Stomach (tissue), 9 donors: ENCODE data around the gene AIMP2. TPM values are rescaled to one million over a fixed set of nuclear protein-coding genes. Genes with fewer than 3 reads are reported as not detected.

ENCODE experiments used
- DNase-seq, 2 donors: peaks; one replicate each; pipeline versions ENCODE4 v3.0.0 to v3.0.0-alpha.2; 2013 to 2019
- H3K27ac ChIP-seq, 5 donors: fragments of 200-600 bp in 4 of 5; sonication (generic) in 4 of 5; one replicate each; pipeline ENCODE4 v1.5.1; 2013 to 2019; ENCODE audit warnings: mild to moderate bottlenecking in 1 of 5, moderate library complexity in 1 of 5
- H3K27me3 ChIP-seq, 3 donors: fragments of 200-600 bp; sonication (generic); one replicate each; pipeline ENCODE4 v1.5.1; 2017 to 2019; ENCODE audit warnings: mixed run types in 1 of 3
- H3K36me3 ChIP-seq, 4 donors: fragments of 200-600 bp; sonication (generic); 1 replicate in 3 of 4; 2 replicates in 1 of 4; pipeline ENCODE4 v1.5.1; 2016 to 2019
- H3K4me1 ChIP-seq, 4 donors: fragments of 200-600 bp; sonication (generic); one replicate each; pipeline ENCODE4 v1.5.1; 2016 to 2019
- H3K4me3 ChIP-seq, 4 donors: fragments of 200-600 bp; sonication (generic) in 3 of 4; one replicate each; pipeline ENCODE4 v1.5.1; 2016 to 2019; ENCODE audit warnings: mild to moderate bottlenecking in 1 of 4
- H3K9me3 ChIP-seq, 4 donors: fragments of 200-600 bp; sonication (generic); one replicate each; pipeline ENCODE4 v1.5.1; 2016 to 2019
- EP300 ChIP-seq: sonication (generic); formaldehyde crosslinking; IDR thresholded peaks from one replicate; pipeline ENCODE4 v1.6.1; 2017; ENCODE audit warnings: antibody characterized with exemption
- POLR2A ChIP-seq, 4 donors: fragments of 450-650 bp; IDR thresholded peaks; one replicate each; pipeline ENCODE4 v1.6.1; 2016; ENCODE audit warnings: antibody characterized with exemption in 4 of 4, control low read depth in 2 of 4, mild to moderate bottlenecking in 1 of 4, moderate library complexity in 1 of 4
- POLR2AphosphoS5 ChIP-seq, 3 donors: sonication (generic); formaldehyde crosslinking; IDR thresholded peaks; one replicate each; pipeline ENCODE4 v1.6.1; 2016; ENCODE audit warnings: antibody characterized with exemption in 3 of 3
- WGBS, 5 donors: extraction: QIAGEN DNeasy Blood & Tissue Kit in 3 of 5; methylation state at CpG; one replicate each; pipeline versions ENCODE4 v1.1.5 to v1.1.7; 2013 to 2018; 5-methylcytosine and 5-hydroxymethylcytosine counted together
- intact Hi-C: fragments of 100-400 bp; cut with DNase I; formaldehyde crosslinking; loops from one replicate; pipeline ENCODE4 v1.15.1; 2023; ENCODE audit warnings: low total_unique reads
- polyA plus RNA-seq, 3 donors: library from polyadenylated mRNA; stranded (reverse); fragments of 200-250 nt; gene quantifications; one replicate each; pipeline ENCODE4 v1.2.3, GENCODE V29; 2013
- total RNA-seq, 5 donors: library from RNA; depleted of rRNA; stranded (reverse); fragments of >200 nt; gene quantifications; one replicate each; pipeline versions ENCODE4 v1.1.0 to v1.2.3, GENCODE V29; 2014 to 2016
- TF ChIP-seq, protein P1 (sequence below), 7 experiments: fragments of 450-650 bp in 4 of 7; fragments of 200-600 bp in 3 of 7; sonication (generic) in 3 of 7; IDR thresholded peaks; one replicate each; pipeline ENCODE4 v1.5.1; 2016 to 2019; ENCODE audit warnings: antibody characterized with exemption in 7 of 7, control low read depth in 2 of 7, mild to moderate bottlenecking in 1 of 7
- donor health status: healthy with polysubstance abuse.
- donor health status: Bipolar disorder and iron deficiency.
- donor health status: healthy.

The AIMP2 gene
- total and polyA plus RNA-seq, 8 donors, result 18.9 to 111 (median 20.5) TPM; not detected in 1

DNA sequence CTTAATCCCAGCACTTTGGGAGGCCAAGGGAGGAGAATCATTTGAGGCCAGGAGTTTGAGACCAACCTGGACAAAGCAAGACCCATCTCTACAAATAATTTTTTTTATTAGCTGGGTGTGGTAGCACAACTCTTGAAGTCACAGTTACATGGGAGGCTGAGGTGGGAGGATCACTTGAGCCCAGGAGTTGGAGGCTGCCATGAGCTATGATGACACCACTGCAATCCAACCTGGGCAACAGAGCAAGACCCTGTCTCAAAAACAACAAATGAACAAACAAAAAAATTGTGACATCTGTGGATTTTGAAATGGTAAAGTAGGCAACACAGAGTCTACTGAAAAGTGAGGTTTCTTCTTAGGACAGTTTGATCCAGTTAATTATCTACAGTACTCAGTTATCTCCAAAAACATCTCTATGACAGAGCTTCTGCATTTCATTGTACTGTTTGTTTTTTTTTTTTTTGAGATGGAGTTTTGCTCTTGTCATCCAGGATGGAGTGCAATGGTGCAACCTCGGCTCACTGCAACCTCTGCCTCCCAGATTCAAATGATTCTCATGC is 18.8 kb downstream of the AIMP2 start:
- no peak for DNase-seq
- Histone ChIP-seq H3K27ac (peak overlapping the region in 2 of 5 donors; percentile 77 to 79), H3K9me3 (no peaks in the 10 kb centered on the region), H3K4me1 (peaks cover 0 to 16% (median 9%) of the 10 kb centered on the region in 4 donors), H3K27me3 (no peaks in the 10 kb centered on the region), H3K4me3 (no peak overlapping the region), H3K36me3 (peaks cover 63 to 99% (median 96%) of the 10 kb centered on the region in 4 donors)
- intact Hi-C loops, result no loop called here
- TF ChIP-seq, protein P1, sequence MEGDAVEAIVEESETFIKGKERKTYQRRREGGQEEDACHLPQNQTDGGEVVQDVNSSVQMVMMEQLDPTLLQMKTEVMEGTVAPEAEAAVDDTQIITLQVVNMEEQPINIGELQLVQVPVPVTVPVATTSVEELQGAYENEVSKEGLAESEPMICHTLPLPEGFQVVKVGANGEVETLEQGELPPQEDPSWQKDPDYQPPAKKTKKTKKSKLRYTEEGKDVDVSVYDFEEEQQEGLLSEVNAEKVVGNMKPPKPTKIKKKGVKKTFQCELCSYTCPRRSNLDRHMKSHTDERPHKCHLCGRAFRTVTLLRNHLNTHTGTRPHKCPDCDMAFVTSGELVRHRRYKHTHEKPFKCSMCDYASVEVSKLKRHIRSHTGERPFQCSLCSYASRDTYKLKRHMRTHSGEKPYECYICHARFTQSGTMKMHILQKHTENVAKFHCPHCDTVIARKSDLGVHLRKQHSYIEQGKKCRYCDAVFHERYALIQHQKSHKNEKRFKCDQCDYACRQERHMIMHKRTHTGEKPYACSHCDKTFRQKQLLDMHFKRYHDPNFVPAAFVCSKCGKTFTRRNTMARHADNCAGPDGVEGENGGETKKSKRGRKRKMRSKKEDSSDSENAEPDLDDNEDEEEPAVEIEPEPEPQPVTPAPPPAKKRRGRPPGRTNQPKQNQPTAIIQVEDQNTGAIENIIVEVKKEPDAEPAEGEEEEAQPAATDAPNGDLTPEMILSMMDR (IDR thresholded peaks at IDR 0.05), result no peak
- TF ChIP-seq POLR2AphosphoS5 (IDR thresholded peaks at IDR 0.05) (no peak), POLR2A (IDR thresholded peaks at IDR 0.05) (no peak)
- WGBS, 5 donors, result 88 to 100% (median 94%) methylated on average over 1 of the region's 1 CpG

DNA sequence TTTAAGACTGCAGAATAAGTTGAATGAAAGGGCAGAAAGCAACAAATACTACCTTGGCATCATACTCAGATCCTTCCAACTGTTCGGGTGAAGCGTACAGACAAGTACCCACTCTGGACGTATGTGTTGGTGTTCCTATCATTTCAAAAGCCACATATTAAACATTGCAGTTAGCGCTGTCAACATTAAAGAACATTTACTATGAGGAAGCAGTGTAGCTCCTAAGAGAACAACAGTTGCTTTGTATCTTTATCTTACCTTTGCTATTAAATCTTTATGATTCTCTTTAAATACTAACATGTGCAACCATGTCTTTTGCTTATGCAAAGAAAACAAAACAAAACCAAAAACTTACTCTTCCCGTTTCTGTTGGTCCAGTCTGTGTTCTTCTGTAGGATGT is 19.5 kb downstream of the AIMP2 start:
- no peak overlapping the region for H3K4me3 ChIP-seq
- H3K27ac ChIP-seq, result no peak overlapping the region
- H3K4me1 ChIP-seq, result peaks cover 0 to 16% (median 9%) of the 10 kb centered on the region in 4 donors
- WGBS, 5 donors, result 37 to 67% (median 55%) methylated on average over 5 of the region's 5 CpGs
- intact Hi-C loops, result no loop called here
- peaks cover 61 to 99% (median 96%) of the 10 kb centered on the region in 4 donors for H3K36me3 ChIP-seq
- TF ChIP-seq POLR2A (IDR thresholded peaks at IDR 0.05), result no peak
- no peak for TF ChIP-seq POLR2AphosphoS5 (IDR thresholded peaks at IDR 0.05)
- TF ChIP-seq, protein P1 (IDR thresholded peaks at IDR 0.05), result no peak
- no peak for TF ChIP-seq EP300
- H3K9me3 ChIP-seq, result no peaks in the 10 kb centered on the region
- DNase-seq, result no peak
- no peaks in the 10 kb centered on the region for H3K27me3 ChIP-seq

DNA sequence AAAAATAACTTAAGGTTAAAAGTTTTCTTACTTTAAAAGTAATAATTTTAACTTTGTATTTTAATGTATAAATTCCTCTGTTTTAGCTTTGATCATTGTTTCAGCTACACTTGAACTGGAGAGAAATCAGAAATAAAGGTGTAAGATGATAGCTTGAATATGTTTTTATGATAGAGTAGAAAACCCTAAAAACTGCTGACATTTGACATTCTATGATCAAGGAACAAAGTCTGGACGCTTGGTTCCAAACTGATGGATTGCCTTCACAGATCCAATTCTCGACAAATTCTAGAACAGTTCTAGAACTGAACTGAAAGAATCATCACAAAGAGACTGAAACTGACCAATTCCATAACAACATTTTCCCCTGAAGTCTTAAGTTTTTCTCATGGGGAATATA is 21.9 kb downstream of the AIMP2 start, which contains the start of gene ANKRD61:
ANKRD61 (plus strand) TSS at position 389 of the 400 bp plus-strand sequence; CDS start at position 389, 0 bp downstream.
- intact Hi-C loops, result no loop called here
- TF ChIP-seq, protein P1 (IDR thresholded peaks at IDR 0.05), result no peak
- TF ChIP-seq EP300 (no peak), POLR2A (IDR thresholded peaks at IDR 0.05) (no peak), POLR2AphosphoS5 (IDR thresholded peaks at IDR 0.05) (no peak)
- Histone ChIP-seq H3K9me3 (no peaks in the 10 kb centered on the region), H3K4me3 (no peak within 1 kb of the TSS), H3K36me3 (peaks cover 58 to 99% (median 96%) of the 10 kb centered on the region in 4 donors), H3K4me1 (peaks cover 0 to 12% (median 8%) of the 10 kb centered on the region in 4 donors), H3K27me3 (no peaks in the 10 kb centered on the region), H3K27ac (no peak within 1 kb of the TSS)
- 74 to 92% (median 88%) methylated on average over 2 of the region's 2 CpGs for WGBS, 5 donors
- no peak for DNase-seq

- Histone ChIP-seq H3K27me3 (no peaks in the 10 kb centered on the region), H3K4me1 (peaks cover 0 to 7% (median 3%) of the 10 kb centered on the region in 4 donors), H3K27ac (no peak overlapping the region), H3K4me3 (no peak overlapping the region), H3K36me3 (peaks cover 58 to 99% (median 96%) of the 10 kb centered on the region in 4 donors), H3K9me3 (no peaks in the 10 kb centered on the region)
- TF ChIP-seq, protein P1 (IDR thresholded peaks at IDR 0.05), result no peak
- intact Hi-C loops, result no loop called here
- no peak for DNase-seq
- WGBS, 5 donors, result 79 to 95% (median 85%) methylated on average over 3 of the region's 3 CpGs
Measured at GRCh38 chr7:6031567-6031966, 22.5 kb downstream of the AIMP2 start.
